HEK293 (cell line): ENCODE measurements around the gene ADGRG7.

ENCODE experiments used
- CTCF ChIA-PET: fragments of 350-600 bp; formaldehyde crosslinking; extraction: SDS; loops from one replicate; lab custom pipeline; 2021; ENCODE audit warnings: antibody characterized with exemption; lab: Yijun Ruan, JAX
- POLR2A ChIA-PET: fragments of 300-600 bp; formaldehyde crosslinking; extraction: SDS; loops from one replicate; lab custom pipeline; 2020; ENCODE audit warnings: antibody characterized with exemption, inconsistent platforms; lab: Yijun Ruan, JAX
- H3K27ac ChIP-seq: fragments of 200-500 bp; sonication (Bioruptor generic); 2 replicates; pipeline ENCODE4 v1.5.1; 2014; ENCODE audit warnings: low read depth, low read length, control low read depth, inconsistent platforms; ENCODE audit errors: extremely low read depth
- H3K36me3 ChIP-seq, 2 experiments: fragments of 200-500 bp in 1 of 2; sonication (Bioruptor generic) in 1 of 2; 1 replicate in 1 of 2; 2 replicates in 1 of 2; pipeline ENCODE4 v1.5.1; 2014 to 2017; ENCODE audit warnings: inconsistent platforms in 2 of 2, low read length in 2 of 2; ENCODE audit not compliant: control insufficient read depth in 2 of 2, insufficient read depth in 1 of 2
- H3K4me1 ChIP-seq: fragments of 200-500 bp; sonication (Bioruptor generic); 2 replicates; pipeline ENCODE4 v1.5.1; 2014; ENCODE audit warnings: mild to moderate bottlenecking, low read length, inconsistent platforms; ENCODE audit not compliant: control insufficient read depth, insufficient read depth
- H3K4me3 ChIP-seq: 2 replicates; pipeline ENCODE4 v1.5.1; 2011; ENCODE audit warnings: low read depth, mild to moderate bottlenecking, control low read depth, low read length, moderate library complexity
- H3K9me3 ChIP-seq: fragments of 200-500 bp; sonication (Bioruptor generic); 2 replicates; pipeline ENCODE4 v1.5.1; 2014; ENCODE audit warnings: low read depth, low read length, inconsistent platforms; ENCODE audit not compliant: control insufficient read depth, insufficient read depth
- KLF16 ChIP-seq: fragments of 450-650 bp; formaldehyde crosslinking; IDR thresholded peaks from 2 replicates; pipeline ENCODE4 v1.5.1; 2017; ENCODE audit warnings: missing biosample characterization, missing genetic modification characterization
- MYNN ChIP-seq: fragments of 450-650 bp; formaldehyde crosslinking; IDR thresholded peaks from 2 replicates; pipeline ENCODE4 v1.5.1; 2016; ENCODE audit warnings: missing biosample characterization, missing genetic modification characterization, borderline replicate concordance
- SALL2 ChIP-seq: fragments of 450-650 bp; formaldehyde crosslinking; IDR thresholded peaks from 2 replicates; pipeline ENCODE4 v1.5.0; 2017; ENCODE audit warnings: missing biosample characterization, mild to moderate bottlenecking, missing genetic modification characterization, borderline replicate concordance
- SP7 ChIP-seq: fragments of 450-650 bp; formaldehyde crosslinking; IDR thresholded peaks from 2 replicates; pipeline ENCODE4 v1.5.1; 2016; ENCODE audit warnings: missing biosample characterization, missing genetic modification characterization
- ZNF140 ChIP-seq: fragments of 450-650 bp; formaldehyde crosslinking; IDR thresholded peaks from 2 replicates; pipeline ENCODE4 v1.5.1; 2016; ENCODE audit warnings: missing biosample characterization, missing genetic modification characterization
- ZNF174 ChIP-seq: fragments of 450-650 bp; formaldehyde crosslinking; IDR thresholded peaks from 2 replicates; pipeline ENCODE4 v1.5.0; 2017; ENCODE audit warnings: missing biosample characterization, mild to moderate bottlenecking, missing genetic modification characterization
- ZNF214 ChIP-seq: fragments of 450-650 bp; formaldehyde crosslinking; IDR thresholded peaks from 2 replicates; pipeline ENCODE4 v1.5.1; 2017; ENCODE audit warnings: missing biosample characterization, mild to moderate bottlenecking, missing genetic modification characterization, borderline replicate concordance
- ZNF24 ChIP-seq: fragments of 450-650 bp; formaldehyde crosslinking; IDR thresholded peaks from 2 replicates; pipeline ENCODE4 v1.5.1; 2016; ENCODE audit warnings: missing biosample characterization, missing genetic modification characterization
- ZNF404 ChIP-seq: fragments of 450-650 bp; formaldehyde crosslinking; IDR thresholded peaks from 2 replicates; pipeline ENCODE4 v1.5.1; 2017; ENCODE audit warnings: missing biosample characterization, missing genetic modification characterization
- ZNF530 ChIP-seq: fragments of 450-650 bp; formaldehyde crosslinking; IDR thresholded peaks from 2 replicates; pipeline ENCODE4 v1.5.1; 2016; ENCODE audit warnings: low read depth, missing biosample characterization, missing genetic modification characterization
- ZNF558 ChIP-seq: fragments of 450-650 bp; formaldehyde crosslinking; IDR thresholded peaks from 2 replicates; pipeline ENCODE4 v1.5.1; 2016; ENCODE audit warnings: missing biosample characterization, missing genetic modification characterization
- ZNF623 ChIP-seq: fragments of 450-650 bp; formaldehyde crosslinking; IDR thresholded peaks from 2 replicates; pipeline ENCODE4 v1.5.1; 2016; ENCODE audit warnings: missing biosample characterization, missing genetic modification characterization
- ZNF776 ChIP-seq: fragments of 450-650 bp; formaldehyde crosslinking; IDR thresholded peaks from 2 replicates; pipeline ENCODE4 v1.5.0; 2017; ENCODE audit warnings: missing biosample characterization, missing genetic modification characterization, borderline replicate concordance
- TF ChIP-seq, protein P1 (sequence below): fragments of 450-650 bp; formaldehyde crosslinking; IDR thresholded peaks from 2 replicates; pipeline ENCODE4 v1.5.1; 2017; ENCODE audit warnings: missing biosample characterization, missing genetic modification characterization
- TF ChIP-seq, protein P2 (sequence below): fragments of 450-650 bp; formaldehyde crosslinking; IDR thresholded peaks from 2 replicates; pipeline ENCODE4 v1.5.1; 2016; ENCODE audit warnings: missing biosample characterization, missing genetic modification characterization
- TF ChIP-seq, protein P3 (sequence below): fragments of 450-650 bp; formaldehyde crosslinking; IDR thresholded peaks from 2 replicates; pipeline ENCODE4 v1.5.1; 2016; ENCODE audit warnings: missing biosample characterization, missing genetic modification characterization, borderline replicate concordance
- TF ChIP-seq, protein P4 (sequence below): sonication (generic); formaldehyde crosslinking; IDR thresholded peaks from 2 replicates; pipeline ENCODE4 v1.8.1; 2022; ENCODE audit warnings: mild to moderate bottlenecking, moderate library complexity, missing genetic modification reagents

Gene ADGRG7

DNA sequence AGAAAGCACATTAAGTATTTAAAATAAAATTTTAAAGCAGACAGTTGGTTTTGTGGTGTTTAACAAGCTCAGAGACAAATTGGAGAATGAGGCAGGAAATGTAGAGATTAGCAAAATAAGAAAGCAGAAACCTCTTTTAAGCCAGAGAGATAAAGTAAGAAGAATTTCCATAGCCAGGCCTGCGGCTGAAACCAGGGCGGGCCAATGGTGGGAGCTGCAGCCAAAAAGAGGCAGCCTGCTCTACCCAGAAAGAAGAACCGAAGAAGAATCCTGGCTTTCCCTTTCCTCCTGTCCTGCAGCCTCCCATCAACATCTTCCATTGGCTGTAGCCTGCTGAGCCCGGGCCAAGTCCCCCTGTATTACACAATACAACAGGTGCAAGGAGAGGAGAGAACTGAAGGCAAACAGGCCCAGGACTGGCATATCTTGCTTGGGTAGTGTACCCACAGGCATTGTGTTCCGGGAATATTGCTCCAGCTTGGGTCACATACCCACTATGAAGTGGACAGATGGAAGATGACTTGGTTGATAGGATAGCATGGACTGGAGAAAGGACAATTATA is 88.4 kb downstream of the ADGRG7 start (continued):
- TF ChIP-seq ZNF214 (tag by site-specific recombination) (no peak), ZNF24 (no peak)
- TF ChIP-seq, all 188 proteins: peak for 0

DNA sequence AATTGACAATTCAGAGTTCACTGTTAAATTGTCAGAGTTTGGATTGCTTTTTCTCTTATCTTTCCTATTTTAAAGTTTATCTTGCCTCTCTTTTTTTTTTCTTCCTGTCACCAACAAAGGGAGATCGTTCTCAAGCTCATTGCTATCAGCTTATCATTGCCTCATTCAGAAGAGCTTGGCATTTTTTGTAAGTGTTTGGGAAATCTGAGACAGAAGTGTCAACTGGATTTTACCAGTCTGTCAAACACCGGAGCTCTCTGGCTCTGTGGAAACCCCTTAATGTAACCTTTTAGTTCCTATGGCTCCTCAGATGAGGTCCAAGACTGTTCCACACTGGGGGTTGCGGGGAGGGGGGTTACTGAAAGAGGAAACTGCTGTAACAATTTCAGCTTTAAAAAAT is 89.3 kb downstream of the ADGRG7 start:
- H3K27ac ChIP-seq = no peak overlapping the region
- POLR2A ChIA-PET = no interaction called here
- TF ChIP-seq, protein P1, sequence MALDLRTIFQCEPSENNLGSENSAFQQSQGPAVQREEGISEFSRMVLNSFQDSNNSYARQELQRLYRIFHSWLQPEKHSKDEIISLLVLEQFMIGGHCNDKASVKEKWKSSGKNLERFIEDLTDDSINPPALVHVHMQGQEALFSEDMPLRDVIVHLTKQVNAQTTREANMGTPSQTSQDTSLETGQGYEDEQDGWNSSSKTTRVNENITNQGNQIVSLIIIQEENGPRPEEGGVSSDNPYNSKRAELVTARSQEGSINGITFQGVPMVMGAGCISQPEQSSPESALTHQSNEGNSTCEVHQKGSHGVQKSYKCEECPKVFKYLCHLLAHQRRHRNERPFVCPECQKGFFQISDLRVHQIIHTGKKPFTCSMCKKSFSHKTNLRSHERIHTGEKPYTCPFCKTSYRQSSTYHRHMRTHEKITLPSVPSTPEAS (tag by site-specific recombination) = no peak
- TF ChIP-seq KLF16 (tag by site-specific recombination) (no peak), ZNF530 (no peak), ZNF558 (tag by site-specific recombination) (no peak), SALL2 (tag by site-specific recombination) (no peak), ZNF623 (tag by site-specific recombination) (no peak), ZNF174 (no peak), ZNF140 (tag by site-specific recombination) (no peak), ZNF776 (tag by site-specific recombination) (no peak), MYNN (tag by site-specific recombination) (no peak), ZNF404 (tag by site-specific recombination) (no peak), SP7 (tag by site-specific recombination) (no peak)
- TF ChIP-seq, protein P2, sequence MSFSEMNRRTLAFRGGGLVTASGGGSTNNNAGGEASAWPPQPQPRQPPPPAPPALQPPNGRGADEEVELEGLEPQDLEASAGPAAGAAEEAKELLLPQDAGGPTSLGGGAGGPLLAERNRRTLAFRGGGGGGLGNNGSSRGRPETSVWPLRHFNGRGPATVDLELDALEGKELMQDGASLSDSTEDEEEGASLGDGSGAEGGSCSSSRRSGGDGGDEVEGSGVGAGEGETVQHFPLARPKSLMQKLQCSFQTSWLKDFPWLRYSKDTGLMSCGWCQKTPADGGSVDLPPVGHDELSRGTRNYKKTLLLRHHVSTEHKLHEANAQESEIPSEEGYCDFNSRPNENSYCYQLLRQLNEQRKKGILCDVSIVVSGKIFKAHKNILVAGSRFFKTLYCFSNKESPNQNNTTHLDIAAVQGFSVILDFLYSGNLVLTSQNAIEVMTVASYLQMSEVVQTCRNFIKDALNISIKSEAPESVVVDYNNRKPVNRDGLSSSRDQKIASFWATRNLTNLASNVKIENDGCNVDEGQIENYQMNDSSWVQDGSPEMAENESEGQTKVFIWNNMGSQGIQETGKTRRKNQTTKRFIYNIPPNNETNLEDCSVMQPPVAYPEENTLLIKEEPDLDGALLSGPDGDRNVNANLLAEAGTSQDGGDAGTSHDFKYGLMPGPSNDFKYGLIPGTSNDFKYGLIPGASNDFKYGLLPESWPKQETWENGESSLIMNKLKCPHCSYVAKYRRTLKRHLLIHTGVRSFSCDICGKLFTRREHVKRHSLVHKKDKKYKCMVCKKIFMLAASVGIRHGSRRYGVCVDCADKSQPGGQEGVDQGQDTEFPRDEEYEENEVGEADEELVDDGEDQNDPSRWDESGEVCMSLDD (tag by site-specific recombination) = no peak
- TF ChIP-seq, protein P3, sequence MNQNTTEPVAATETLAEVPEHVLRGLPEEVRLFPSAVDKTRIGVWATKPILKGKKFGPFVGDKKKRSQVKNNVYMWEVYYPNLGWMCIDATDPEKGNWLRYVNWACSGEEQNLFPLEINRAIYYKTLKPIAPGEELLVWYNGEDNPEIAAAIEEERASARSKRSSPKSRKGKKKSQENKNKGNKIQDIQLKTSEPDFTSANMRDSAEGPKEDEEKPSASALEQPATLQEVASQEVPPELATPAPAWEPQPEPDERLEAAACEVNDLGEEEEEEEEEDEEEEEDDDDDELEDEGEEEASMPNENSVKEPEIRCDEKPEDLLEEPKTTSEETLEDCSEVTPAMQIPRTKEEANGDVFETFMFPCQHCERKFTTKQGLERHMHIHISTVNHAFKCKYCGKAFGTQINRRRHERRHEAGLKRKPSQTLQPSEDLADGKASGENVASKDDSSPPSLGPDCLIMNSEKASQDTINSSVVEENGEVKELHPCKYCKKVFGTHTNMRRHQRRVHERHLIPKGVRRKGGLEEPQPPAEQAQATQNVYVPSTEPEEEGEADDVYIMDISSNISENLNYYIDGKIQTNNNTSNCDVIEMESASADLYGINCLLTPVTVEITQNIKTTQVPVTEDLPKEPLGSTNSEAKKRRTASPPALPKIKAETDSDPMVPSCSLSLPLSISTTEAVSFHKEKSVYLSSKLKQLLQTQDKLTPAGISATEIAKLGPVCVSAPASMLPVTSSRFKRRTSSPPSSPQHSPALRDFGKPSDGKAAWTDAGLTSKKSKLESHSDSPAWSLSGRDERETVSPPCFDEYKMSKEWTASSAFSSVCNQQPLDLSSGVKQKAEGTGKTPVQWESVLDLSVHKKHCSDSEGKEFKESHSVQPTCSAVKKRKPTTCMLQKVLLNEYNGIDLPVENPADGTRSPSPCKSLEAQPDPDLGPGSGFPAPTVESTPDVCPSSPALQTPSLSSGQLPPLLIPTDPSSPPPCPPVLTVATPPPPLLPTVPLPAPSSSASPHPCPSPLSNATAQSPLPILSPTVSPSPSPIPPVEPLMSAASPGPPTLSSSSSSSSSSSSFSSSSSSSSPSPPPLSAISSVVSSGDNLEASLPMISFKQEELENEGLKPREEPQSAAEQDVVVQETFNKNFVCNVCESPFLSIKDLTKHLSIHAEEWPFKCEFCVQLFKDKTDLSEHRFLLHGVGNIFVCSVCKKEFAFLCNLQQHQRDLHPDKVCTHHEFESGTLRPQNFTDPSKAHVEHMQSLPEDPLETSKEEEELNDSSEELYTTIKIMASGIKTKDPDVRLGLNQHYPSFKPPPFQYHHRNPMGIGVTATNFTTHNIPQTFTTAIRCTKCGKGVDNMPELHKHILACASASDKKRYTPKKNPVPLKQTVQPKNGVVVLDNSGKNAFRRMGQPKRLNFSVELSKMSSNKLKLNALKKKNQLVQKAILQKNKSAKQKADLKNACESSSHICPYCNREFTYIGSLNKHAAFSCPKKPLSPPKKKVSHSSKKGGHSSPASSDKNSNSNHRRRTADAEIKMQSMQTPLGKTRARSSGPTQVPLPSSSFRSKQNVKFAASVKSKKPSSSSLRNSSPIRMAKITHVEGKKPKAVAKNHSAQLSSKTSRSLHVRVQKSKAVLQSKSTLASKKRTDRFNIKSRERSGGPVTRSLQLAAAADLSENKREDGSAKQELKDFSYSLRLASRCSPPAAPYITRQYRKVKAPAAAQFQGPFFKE (tag by site-specific recombination) = no peak
- TF ChIP-seq, protein P4, sequence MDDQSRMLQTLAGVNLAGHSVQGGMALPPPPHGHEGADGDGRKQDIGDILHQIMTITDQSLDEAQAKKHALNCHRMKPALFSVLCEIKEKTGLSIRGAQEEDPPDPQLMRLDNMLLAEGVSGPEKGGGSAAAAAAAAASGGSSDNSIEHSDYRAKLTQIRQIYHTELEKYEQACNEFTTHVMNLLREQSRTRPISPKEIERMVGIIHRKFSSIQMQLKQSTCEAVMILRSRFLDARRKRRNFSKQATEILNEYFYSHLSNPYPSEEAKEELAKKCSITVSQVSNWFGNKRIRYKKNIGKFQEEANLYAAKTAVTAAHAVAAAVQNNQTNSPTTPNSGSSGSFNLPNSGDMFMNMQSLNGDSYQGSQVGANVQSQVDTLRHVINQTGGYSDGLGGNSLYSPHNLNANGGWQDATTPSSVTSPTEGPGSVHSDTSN (CRISPR knock-in tag) = no peak
- H3K4me3 ChIP-seq = no peak overlapping the region
- no peaks in the 10 kb centered on the region for H3K9me3 ChIP-seq
- CTCF ChIA-PET = interaction anchor here (0.7 to 2.0 kb wide), 2 partner anchors 10 to 236 kb away, joined by 3 to 7 read pairs; partner anchors contain the start of gene TFG
- no peaks in the 10 kb centered on the region for H3K36me3 ChIP-seq
- no peaks in the 10 kb centered on the region for H3K4me1 ChIP-seq
